ENCODE results near the gene C16orf95. TPM values are rescaled to one million over a fixed set of nuclear protein-coding genes. Genes with fewer than 3 reads are reported as not detected.

The C16orf95 gene
- polyA plus RNA-seq, 2 of the 4 experiments (the other 2 are of a cell fraction): 3.5 to 6.3 TPM

- POLR2A ChIA-PET: no interaction called here
- Histone ChIP-seq H3K4me3 (no peak overlapping the region), H3K4me2 (no peak overlapping the region), H3K4me1 (no peaks in the 10 kb centered on the region), H3K9me3 (no peaks in the 10 kb centered on the region), H3K27ac (no peak overlapping the region)
- DNase-seq (ENCODE audit: low read depth in 1 of 2, low spot score in 1 of 2) (no peak), FAIRE-seq (no peak), ATAC-seq (no peak)
- WGBS (ENCODE audit: missing lambda C conversion rate): 87% methylated on average over 19 of the region's 19 CpGs
- CTCF ChIA-PET: interaction anchor here (0.6 to 4.2 kb wide), 6 partner anchors 11 to 1126 kb away, joined by 3 to 23 read pairs (median 4); partner anchors contain the start of gene C16orf95
- TF ChIP-seq FOXS1 (CRISPR knock-in tag; IDR thresholded peaks at IDR 0.05) (no peak), USF2 (IDR thresholded peaks at IDR 0.05) (no peak), ESRRA (IDR thresholded peaks at IDR 0.05; ENCODE audit: borderline replicate concordance, low read length) (no peak)
Measured at GRCh38 chr16:87335625-87336433, 18.6 kb upstream of the C16orf95 start.

- ATAC-seq (no peak), FAIRE-seq (no peak), DNase-seq (ENCODE audit: low read depth in 1 of 2, low spot score in 1 of 2) (no peak)
- TF ChIP-seq TFCP2L1 (CRISPR knock-in tag; IDR thresholded peaks at IDR 0.05): no peak
- TF ChIP-seq HDAC2 (IDR thresholded peaks at IDR 0.05): no peak
- no peak for TF ChIP-seq E2F6 (IDR thresholded peaks at IDR 0.05; ENCODE audit: borderline replicate concordance, low read depth)
- TF ChIP-seq JUNB (IDR thresholded peaks at IDR 0.05): no peak
- no peak for TF ChIP-seq FOXS1 (CRISPR knock-in tag; IDR thresholded peaks at IDR 0.05)
- TF ChIP-seq GATA3 (IDR thresholded peaks at IDR 0.05; ENCODE audit: borderline replicate concordance): no peak
- TF ChIP-seq NPAS2 (CRISPR knock-in tag; IDR thresholded peaks at IDR 0.05; ENCODE audit: borderline replicate concordance): no peak
- no peak for TF ChIP-seq CBX8 (IDR thresholded peaks at IDR 0.05)
- TF ChIP-seq BHLHE40 (IDR thresholded peaks at IDR 0.05; ENCODE audit: low read depth, low read length): no peak
- no peak for TF ChIP-seq POLR2A (IDR thresholded peaks at IDR 0.05; ENCODE audit: low read length)
- no peak for TF ChIP-seq PBX3 (IDR thresholded peaks at IDR 0.05)
- TF ChIP-seq CTCF (IDR thresholded peaks at IDR 0.05): no peak
- TF ChIP-seq CEBPB (IDR thresholded peaks at IDR 0.05): no peak
- TF ChIP-seq ZNF302 (CRISPR knock-in tag; IDR thresholded peaks at IDR 0.05): no peak
- no peak for TF ChIP-seq ZFP36 (IDR thresholded peaks at IDR 0.05; ENCODE audit: borderline replicate concordance, partially characterized antibody)
- TF ChIP-seq BCL3 (IDR thresholded peaks at IDR 0.05): no peak
- no peak for TF ChIP-seq HOXB13 (CRISPR knock-in tag; IDR thresholded peaks at IDR 0.05; ENCODE audit: low read depth)
- TF ChIP-seq HOXA7 (CRISPR knock-in tag; IDR thresholded peaks at IDR 0.05): no peak
- TF ChIP-seq ATOH8 (CRISPR knock-in tag; IDR thresholded peaks at IDR 0.05; ENCODE audit: low read depth): no peak
- Histone ChIP-seq H3K9me3 (no peaks in the 10 kb centered on the region), H3K4me1 (no peaks in the 10 kb centered on the region), H3K4me2 (no peak overlapping the region), H3K4me3 (no peak overlapping the region), H3K27ac (no peak overlapping the region)
- WGBS (ENCODE audit: missing lambda C conversion rate): 95% methylated on average over 16 of the region's 29 CpGs
- CTCF ChIA-PET: interaction anchor here (0.6 to 4.2 kb wide), 5 partner anchors 9 to 397 kb away, joined by 3 to 23 read pairs (median 3); no protein-coding TSS in a partner anchor
- POLR2A ChIA-PET: interaction anchor here (1.6 kb wide), 1 partner anchor 18 kb away, joined by 4 read pairs; the partner anchor contains the start of gene C16orf95
Measured at GRCh38 chr16:87334651-87335624, 17.7 kb upstream of the C16orf95 start.

All from A549 (cell line).